H1 (cell line): Measurements from ENCODE around the gene BCL2. TPM values are rescaled to one million over a fixed set of nuclear protein-coding genes. Genes with fewer than 3 reads are reported as not detected.

ENCODE experiments used
- CTCF ChIA-PET: fragments of 300-600 bp; sonication (Branson Sonifier 250); formaldehyde crosslinking; loops from one replicate; lab custom pipeline; 2021; ENCODE audit not compliant: partially characterized antibody; lab: Charles Lee
- POLR2A ChIA-PET: fragments of 300-600 bp; sonication (Branson Sonifier 250); formaldehyde crosslinking; loops from one replicate; lab custom pipeline; 2021; ENCODE audit warnings: inconsistent platforms; ENCODE audit not compliant: partially characterized antibody; lab: Charles Lee
- DNase-seq, 2 experiments: peaks; one replicate each; pipeline versions ENCODE4 v3.0.0 to v3.0.0-alpha.2; 2010 to 2022; ENCODE audit warnings: low spot score in 2 of 2, low read depth in 1 of 2, mixed read lengths in 1 of 2
- FAIRE-seq: peaks from 2 replicates; lab custom pipeline; 2011; peaks lifted over from hg19 to GRCh38; lab: Jason Lieb, UNC
- H2AFZ ChIP-seq: 2 replicates; pipeline ENCODE4 v1.8.1; 2012; ENCODE audit warnings: low read length, inconsistent platforms
- H2AK5ac ChIP-seq: 2 replicates; pipeline ENCODE4 v1.6.1; 2013; ENCODE audit warnings: low read depth, low read length
- H2BK120ac ChIP-seq: replicated peaks from 2 replicates; pipeline ENCODE3; 2013; ENCODE audit warnings: low read depth, low read length, inconsistent platforms
- H2BK12ac ChIP-seq: 2 replicates; pipeline ENCODE4 v1.6.1; 2013; ENCODE audit warnings: low read depth, low read length
- H2BK15ac ChIP-seq: 2 replicates; pipeline ENCODE4 v1.6.1; 2013; ENCODE audit warnings: low read length
- H2BK20ac ChIP-seq: 2 replicates; pipeline ENCODE4 v1.6.1; 2013; ENCODE audit warnings: low read length
- H2BK5ac ChIP-seq: 2 replicates; pipeline ENCODE4 v1.6.1; 2013; ENCODE audit warnings: low read depth, low read length
- H3K14ac ChIP-seq: 2 replicates; pipeline ENCODE4 v1.6.1; 2013; ENCODE audit warnings: inconsistent platforms; ENCODE audit not compliant: insufficient read length
- H3K18ac ChIP-seq: 2 replicates; pipeline ENCODE4 v1.6.1; 2013; ENCODE audit warnings: low read length; ENCODE audit errors: extremely low read depth
- H3K23ac ChIP-seq: 2 replicates; pipeline ENCODE4 v1.6.1; 2013; ENCODE audit warnings: inconsistent platforms; ENCODE audit not compliant: insufficient read length
- H3K23me2 ChIP-seq: 2 replicates; pipeline ENCODE4 v1.6.1; 2013; ENCODE audit warnings: low read depth, low read length
- H3K27ac ChIP-seq: 2 replicates; pipeline ENCODE4 v1.6.1; 2011; ENCODE audit warnings: low read depth, low read length, inconsistent platforms
- H3K27me3 ChIP-seq, 4 experiments: replicated peaks in 1 of 4; 1 replicate in 1 of 4; 2 replicates in 3 of 4; pipeline versions ENCODE4 v1.6.1 to v1.8.1; 2011 to 2013; ENCODE audit warnings: low read length in 3 of 4, mild to moderate bottlenecking in 3 of 4, inconsistent platforms in 2 of 4, mixed read lengths in 2 of 4, moderate library complexity in 1 of 4; ENCODE audit not compliant: control insufficient read depth in 3 of 4, insufficient read depth in 3 of 4; ENCODE audit errors: extremely low read depth in 1 of 4
- H3K36me3 ChIP-seq, 4 experiments: 2 replicates each; pipeline versions ENCODE4 v1.6.1 to v1.8.1; 2011 to 2013; ENCODE audit warnings: mild to moderate bottlenecking in 4 of 4, low read length in 3 of 4, moderate library complexity in 2 of 4, control low read depth in 1 of 4, inconsistent platforms in 1 of 4; ENCODE audit not compliant: insufficient read depth in 4 of 4, control insufficient read depth in 2 of 4
- H3K4ac ChIP-seq: replicated peaks from 2 replicates; pipeline ENCODE3; 2013; ENCODE audit warnings: low read length, low read depth, mixed read lengths, inconsistent platforms; ENCODE audit not compliant: insufficient read length
- H3K4me1 ChIP-seq, 4 experiments: replicated peaks in 1 of 4; 1 replicate in 1 of 4; 2 replicates in 3 of 4; pipeline versions ENCODE4 v1.6.1 to v1.8.1; 2011 to 2013; ENCODE audit warnings: low read length in 3 of 4, inconsistent platforms in 2 of 4, mixed read lengths in 1 of 4; ENCODE audit not compliant: insufficient read depth in 4 of 4, control insufficient read depth in 3 of 4
- H3K4me2 ChIP-seq, 2 experiments: 2 replicates each; pipeline versions ENCODE4 v1.6.1 to v1.8.1; 2011 to 2013; ENCODE audit warnings: low read depth in 2 of 2, low read length in 2 of 2, control low read depth in 1 of 2, inconsistent platforms in 1 of 2, mild to moderate bottlenecking in 1 of 2; ENCODE audit not compliant: insufficient read depth in 1 of 2
- H3K4me3 ChIP-seq, 4 experiments: fragments of 200-600, 300-600 bp in 1 of 4; sonication (generic), shearing (Covaris generic), sonication (Bioruptor Twin) in 1 of 4; 2 replicates each; pipeline versions ENCODE4 v1.5.1 to v1.8.1; 2011 to 2016; ENCODE audit warnings: low read length in 4 of 4, low read depth in 3 of 4, control low read depth in 2 of 4, inconsistent platforms in 2 of 4, mild to moderate bottlenecking in 2 of 4, mixed read lengths in 1 of 4, moderate library complexity in 1 of 4; ENCODE audit not compliant: insufficient read depth in 2 of 4; ENCODE audit errors: extremely low read depth in 1 of 4
- H3K56ac ChIP-seq: replicated peaks from 2 replicates; pipeline ENCODE3; 2013; ENCODE audit warnings: low read depth, mild to moderate bottlenecking, mixed read lengths, low read length, inconsistent platforms; ENCODE audit not compliant: insufficient read length
- H3K79me1 ChIP-seq: 2 replicates; pipeline ENCODE4 v1.6.1; 2013; ENCODE audit warnings: low read depth, low read length, control low read depth
- H3K79me2 ChIP-seq, 2 experiments: 2 replicates each; pipeline versions ENCODE4 v1.6.1 to v1.8.1; 2012 to 2013; ENCODE audit warnings: low read length in 2 of 2, mild to moderate bottlenecking in 2 of 2, inconsistent platforms in 1 of 2; ENCODE audit not compliant: insufficient read depth in 2 of 2, control insufficient read depth in 1 of 2
- H3K9ac ChIP-seq, 4 experiments: replicated peaks in 1 of 4; 1 replicate in 1 of 4; 2 replicates in 3 of 4; pipeline versions ENCODE4 v1.6.1 to v1.8.1; 2011 to 2013; ENCODE audit warnings: low read depth in 3 of 4, low read length in 3 of 4, control low read depth in 2 of 4, mild to moderate bottlenecking in 2 of 4, moderate library complexity in 2 of 4, inconsistent platforms in 1 of 4; ENCODE audit errors: extremely low read depth in 1 of 4
- H3K9me3 ChIP-seq, 2 experiments: 2 replicates each; pipeline versions ENCODE4 v1.6.1 to v1.8.1; 2012 to 2013; ENCODE audit warnings: mild to moderate bottlenecking in 2 of 2, moderate library complexity in 2 of 2, control low read depth in 1 of 2, inconsistent platforms in 1 of 2, low read depth in 1 of 2, low read length in 1 of 2, mixed read lengths in 1 of 2; ENCODE audit not compliant: insufficient read depth in 2 of 2
- H4K20me1 ChIP-seq, 2 experiments: replicated peaks in 1 of 2; 2 replicates each; pipeline versions ENCODE3 to v1.8.1; 2011 to 2013; ENCODE audit warnings: inconsistent platforms in 2 of 2, low read length in 2 of 2, mild to moderate bottlenecking in 1 of 2; ENCODE audit not compliant: insufficient read depth in 2 of 2, control insufficient read depth in 1 of 2
- H4K5ac ChIP-seq: 2 replicates; pipeline ENCODE4 v1.6.1; 2013; ENCODE audit warnings: low read length, low read depth, mixed read lengths, inconsistent platforms; ENCODE audit not compliant: insufficient read length
- H4K8ac ChIP-seq: 2 replicates; pipeline ENCODE4 v1.8.0; 2013; ENCODE audit warnings: mild to moderate bottlenecking, moderate library complexity, low read length, inconsistent platforms; ENCODE audit not compliant: insufficient read depth; ENCODE audit errors: extremely low read depth
- H4K91ac ChIP-seq: replicated peaks from 2 replicates; pipeline ENCODE3; 2013; ENCODE audit warnings: low read length, mixed read lengths, inconsistent platforms; ENCODE audit not compliant: insufficient read length
- BCL11A ChIP-seq, 2 experiments: IDR thresholded peaks; one replicate each; pipeline ENCODE4 v1.6.1; 2011; ENCODE audit warnings: low read depth in 2 of 2, low read length in 2 of 2, mild to moderate bottlenecking in 2 of 2
- CHD2 ChIP-seq: IDR thresholded peaks from 2 replicates; pipeline ENCODE4 v1.6.1; 2012; ENCODE audit warnings: low read length, improper control_type of control experiment
- HDAC2 ChIP-seq, 2 experiments: fragments of 300-600 bp in 1 of 2; sonication (generic) in 1 of 2; IDR thresholded peaks; 2 replicates each; pipeline ENCODE4 v1.6.1; 2011 to 2012; ENCODE audit warnings: low read depth in 2 of 2, low read length in 2 of 2, mild to moderate bottlenecking in 2 of 2, moderate library complexity in 2 of 2, borderline replicate concordance in 1 of 2, inconsistent platforms in 1 of 2
- KDM1A ChIP-seq: fragments of 200-600, 300-600 bp; sonication (generic); IDR thresholded peaks from 2 replicates; pipeline ENCODE4 v1.7.1; 2016; ENCODE audit warnings: mild to moderate bottlenecking, low read length, borderline replicate concordance
- KDM4A ChIP-seq: IDR thresholded peaks from one replicate; pipeline ENCODE4 v1.7.1; 2012; ENCODE audit warnings: low read depth, mild to moderate bottlenecking, moderate library complexity, low read length, inconsistent platforms; ENCODE audit not compliant: severe bottlenecking
- KDM5A ChIP-seq: fragments of 200-600 bp; IDR thresholded peaks from 2 replicates; pipeline ENCODE4 v1.7.1; 2012; ENCODE audit warnings: mild to moderate bottlenecking, low read length, inconsistent platforms, mixed read lengths
- MAFK ChIP-seq: IDR thresholded peaks from 2 replicates; pipeline ENCODE4 v1.6.1; 2012; ENCODE audit warnings: low read depth, mild to moderate bottlenecking, improper control_type of control experiment, low read length
- RAD21 ChIP-seq, 2 experiments: IDR thresholded peaks in 1 of 2; conservative IDR thresholded peaks in 1 of 2; 2 replicates each; pipeline ENCODE4 v1.6.1; 2011; ENCODE audit warnings: low read depth in 2 of 2, low read length in 2 of 2, improper control_type of control experiment in 1 of 2, inconsistent platforms in 1 of 2, mild to moderate bottlenecking in 1 of 2, moderate library complexity in 1 of 2
- RNF2 ChIP-seq: fragments of 200-900, 300-1000 bp; sonication (generic); IDR thresholded peaks from 2 replicates; pipeline ENCODE4 v1.7.1; 2016; ENCODE audit warnings: borderline replicate concordance, low read depth, mild to moderate bottlenecking, antibody characterized with exemption, low read length; ENCODE audit not compliant: poor library complexity, severe bottlenecking; ENCODE audit errors: missing control alignments
- SIN3A ChIP-seq, 2 experiments: IDR thresholded peaks in 1 of 2; conservative IDR thresholded peaks in 1 of 2; 2 replicates each; pipeline ENCODE4 v1.6.1; 2011 to 2012; ENCODE audit warnings: low read length in 2 of 2, improper control_type of control experiment in 1 of 2, low read depth in 1 of 2, mild to moderate bottlenecking in 1 of 2
- TBP ChIP-seq: IDR thresholded peaks from 2 replicates; pipeline ENCODE4 v1.6.1; 2011; ENCODE audit warnings: low read depth, low read length, improper control_type of control experiment
- YY1 ChIP-seq: IDR thresholded peaks from 2 replicates; pipeline ENCODE4 v1.6.1; 2011; ENCODE audit warnings: low read depth, mild to moderate bottlenecking, low read length
- WGBS, 2 experiments: shearing (Covaris generic) in 1 of 2; methylation state at CpG; one replicate each; pipeline versions ENCODE4 v1.1.6 to v1.1.7; 2013 to 2015; ENCODE audit warnings: low lambda C conversion rate in 2 of 2, mixed read lengths in 2 of 2, inconsistent platforms in 1 of 2, low coverage in 1 of 2, missing lambda C conversion rate in 1 of 2; ENCODE audit not compliant: insufficient replicate concordance in 2 of 2, insufficient coverage in 1 of 2, insufficient read length in 1 of 2; ENCODE audit errors: extremely low coverage in 1 of 2, missing lambda C conversion rate in 1 of 2; 5-methylcytosine and 5-hydroxymethylcytosine counted together
- polyA plus RNA-seq, 7 experiments: library from polyadenylated mRNA; depleted of rRNA in 3 of 7; stranded (reverse) in 5 of 7; unstranded in 2 of 7; fragments of >200 nt in 5 of 7; fragments of 200-250 nt in 2 of 7; gene quantifications; 1 replicate in 5 of 7; 2 replicates in 1 of 7; 4 replicates in 1 of 7; pipeline versions ENCODE4 v1.2.1 to v1.2.3, GENCODE V29; 2011 to 2013; ENCODE audit warnings: missing spikeins in 2 of 7, mixed read lengths in 2 of 7
- total RNA-seq: library from RNA; stranded (reverse); fragmentation: NEBNext Ultra II Directional; extraction: Animal tissue kit (Norgen Biotek cat#: 25700); gene quantifications from 2 replicates; pipeline ENCODE4 v1.2.1, GENCODE V29; 2021
- TF ChIP-seq, protein P1 (sequence below): IDR thresholded peaks from 2 replicates; pipeline ENCODE4 v1.6.1; 2011; ENCODE audit warnings: low read depth, mild to moderate bottlenecking, low read length; ENCODE audit not compliant: insufficient read depth

Gene BCL2
- total and polyA plus RNA-seq, 2 of the 8 experiments (the other 6 are each of a cell fraction or from before 2014, with no cell fraction given) = 0.59 to 4.5 TPM

DNA sequence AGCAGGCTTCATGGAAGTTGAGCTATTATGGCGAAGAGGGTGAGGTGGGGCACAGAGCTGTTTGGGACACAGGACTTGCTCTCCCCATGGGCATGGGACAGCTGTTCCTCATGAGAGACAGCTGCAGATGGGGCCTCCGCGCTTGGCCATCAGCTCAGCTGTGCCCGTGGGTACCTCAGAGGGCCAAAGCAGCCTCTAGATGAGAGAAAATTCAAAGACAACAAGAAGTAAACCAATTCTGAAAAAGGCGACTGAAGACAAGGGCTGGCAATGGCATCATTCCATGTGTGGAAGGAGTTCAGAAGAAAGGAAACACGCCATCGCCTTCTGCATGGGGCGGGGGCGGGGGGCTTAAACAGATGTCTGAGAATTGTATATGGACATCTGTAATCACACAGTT is 136.2 kb downstream of the BCL2 start:
- H4K5ac ChIP-seq = no peak overlapping the region
- H2BK15ac ChIP-seq = no peak overlapping the region
- H4K91ac ChIP-seq = no peak overlapping the region
- H3K56ac ChIP-seq = no peak overlapping the region
- no peak overlapping the region for H2BK20ac ChIP-seq
- no peaks in the 10 kb centered on the region for H3K36me3 ChIP-seq
- H3K18ac ChIP-seq = no peak overlapping the region
- WGBS, 2 experiments = 83% methylated on average over 8 of the region's 9 CpGs; no CpG with 5 or more reads in 1 of the 2 experiments
- no peaks in the 10 kb centered on the region for H3K23me2 ChIP-seq
- H3K27ac ChIP-seq = no peak overlapping the region
- no peak overlapping the region for H2AK5ac ChIP-seq
- H4K20me1 ChIP-seq = no peaks in the 10 kb centered on the region
- no peak overlapping the region; the same call in 1 of the 2 replicates for H4K8ac ChIP-seq
- H3K9me3 ChIP-seq = no peaks in the 10 kb centered on the region
- H3K23ac ChIP-seq = no peak overlapping the region
- no peaks in the 10 kb centered on the region for H3K79me2 ChIP-seq
- no peak overlapping the region for H3K14ac ChIP-seq
- POLR2A ChIA-PET = no interaction called here
- H2BK5ac ChIP-seq = no peak overlapping the region
- peaks cover 0 to under 1% (median 0%) of the 10 kb centered on the region in 4 experiments; a peak in 1 of 7 replicates for H3K4me1 ChIP-seq
- H3K4me3 ChIP-seq = no peak overlapping the region
- no peaks in the 10 kb centered on the region for H3K79me1 ChIP-seq
- H2AFZ ChIP-seq = no peak overlapping the region
- no peaks in the 10 kb centered on the region for H3K27me3 ChIP-seq
- no peak overlapping the region for H2BK120ac ChIP-seq
- FAIRE-seq (no peak), DNase-seq (no peak)
- H2BK12ac ChIP-seq = no peak overlapping the region
- no peak overlapping the region for H3K9ac ChIP-seq
- CTCF ChIA-PET = no interaction called here
- H3K4me2 ChIP-seq = no peak overlapping the region
- no peak overlapping the region for H3K4ac ChIP-seq
- TF ChIP-seq KDM1A (no peak), BCL11A (IDR thresholded peaks at IDR 0.05; ENCODE audit: low read depth in 2 of 2, low read length in 2 of 2) (no peak), CHD2 (no peak), RAD21 (IDR thresholded peaks at IDR 0.05 in 1 of 2, conservative IDR thresholded peaks at IDR 0.05 in 1 of 2; ENCODE audit: low read depth in 2 of 2, low read length in 2 of 2) (no peak), HDAC2 (IDR thresholded peaks at IDR 0.05; ENCODE audit: borderline replicate concordance in 1 of 2, low read depth in 2 of 2, low read length in 2 of 2) (no peak), TBP (no peak), SIN3A (conservative IDR thresholded peaks at IDR 0.05 in 1 of 2, IDR thresholded peaks at IDR 0.05 in 1 of 2; ENCODE audit: low read depth in 1 of 2, low read length in 2 of 2) (no peak), KDM4A (no peak), KDM5A (no peak), YY1 (no peak), MAFK (no peak), RNF2 (no peak)
- TF ChIP-seq, protein P1, sequence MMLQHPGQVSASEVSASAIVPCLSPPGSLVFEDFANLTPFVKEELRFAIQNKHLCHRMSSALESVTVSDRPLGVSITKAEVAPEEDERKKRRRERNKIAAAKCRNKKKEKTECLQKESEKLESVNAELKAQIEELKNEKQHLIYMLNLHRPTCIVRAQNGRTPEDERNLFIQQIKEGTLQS = no peak
